ENCODE results near the gene USP11.

Gene USP11

GRCh38 chrX:47186096-47186740 lies 46.6 kb upstream of the USP11 start:
- Histone ChIP-seq H3K27ac (ENCODE audit: low read depth, low read length) (no peak overlapping the region), H3K9me2 (replicated peaks; ENCODE audit: control insufficient read depth, low read length) (no peaks in the 10 kb centered on the region), H3K9me3 (ENCODE audit: control insufficient read depth, insufficient read depth, low read length) (no peaks in the 10 kb centered on the region), H3K27me3 (ENCODE audit: control insufficient read depth, low read length) (no peaks in the 10 kb centered on the region), H3K79me2 (ENCODE audit: control insufficient read depth, low read length) (peaks cover 5% of the 10 kb centered on the region), H3K36me3 (ENCODE audit: control insufficient read depth, low read length) (peaks cover 36% of the 10 kb centered on the region), H3K4me2 (ENCODE audit: low read length) (no peak overlapping the region), H3K4me3 (ENCODE audit: low read length) (no peak overlapping the region), H3K4me1 (ENCODE audit: control insufficient read depth, low read length) (peaks cover 10% of the 10 kb centered on the region), H3F3A (ENCODE audit: control insufficient read depth, insufficient read depth) (peaks cover 9% of the 10 kb centered on the region), H4K20me1 (ENCODE audit: control insufficient read depth, insufficient read depth, low read depth, low read length) (no peaks in the 10 kb centered on the region)
- no peak for TF ChIP-seq EZH2phosphoT487 (IDR thresholded peaks at IDR 0.05; ENCODE audit: borderline replicate concordance, low read length)
- TF ChIP-seq CTCF (IDR thresholded peaks at IDR 0.05; ENCODE audit: low read depth, low read length, poor library complexity, severe bottlenecking) = no peak

- peaks cover 10% of the 10 kb centered on the region for H3K4me1 ChIP-seq (ENCODE audit: control insufficient read depth, low read length)
- H3K4me3 ChIP-seq (ENCODE audit: low read length) = no peak overlapping the region
- H4K20me1 ChIP-seq (ENCODE audit: control insufficient read depth, insufficient read depth, low read depth, low read length) = no peaks in the 10 kb centered on the region
- no peaks in the 10 kb centered on the region for H3K9me2 ChIP-seq (replicated peaks; ENCODE audit: control insufficient read depth, low read length)
- H3F3A ChIP-seq (ENCODE audit: control insufficient read depth, insufficient read depth) = peaks cover 13% of the 10 kb centered on the region
- H3K27ac ChIP-seq (ENCODE audit: low read depth, low read length) = no peak overlapping the region
- peaks cover 30% of the 10 kb centered on the region for H3K36me3 ChIP-seq (ENCODE audit: control insufficient read depth, low read length)
- no peak overlapping the region for H3K4me2 ChIP-seq (ENCODE audit: low read length)
- TF ChIP-seq CTCF (IDR thresholded peaks at IDR 0.05; ENCODE audit: low read depth, low read length, poor library complexity, severe bottlenecking) (no peak), EZH2phosphoT487 (IDR thresholded peaks at IDR 0.05; ENCODE audit: borderline replicate concordance, low read length) (no peak)
- no peaks in the 10 kb centered on the region for H3K27me3 ChIP-seq (ENCODE audit: control insufficient read depth, low read length)
- H3K9me3 ChIP-seq (ENCODE audit: control insufficient read depth, insufficient read depth, low read length) = no peaks in the 10 kb centered on the region
- peaks cover 12% of the 10 kb centered on the region for H3K79me2 ChIP-seq (ENCODE audit: control insufficient read depth, low read length)
Observed at GRCh38 chrX:47187106-47187677, 45.6 kb upstream of the USP11 start.

GRCh38 chrX:47189906-47190305 lies 42.9 kb upstream of the USP11 start:
- H3K27me3 ChIP-seq (ENCODE audit: control insufficient read depth, low read length) = no peaks in the 10 kb centered on the region
- H3K4me1 ChIP-seq (ENCODE audit: control insufficient read depth, low read length) = peaks cover 25% of the 10 kb centered on the region
- H3F3A ChIP-seq (ENCODE audit: control insufficient read depth, insufficient read depth) = peaks cover 20% of the 10 kb centered on the region
- H3K9me2 ChIP-seq (replicated peaks; ENCODE audit: control insufficient read depth, low read length) = no peaks in the 10 kb centered on the region
- no peak overlapping the region for H3K4me3 ChIP-seq (ENCODE audit: low read length)
- H3K27ac ChIP-seq (ENCODE audit: low read depth, low read length) = no peak overlapping the region
- TF ChIP-seq EZH2phosphoT487 (IDR thresholded peaks at IDR 0.05; ENCODE audit: borderline replicate concordance, low read length) (no peak), CTCF (IDR thresholded peaks at IDR 0.05; ENCODE audit: low read depth, low read length, poor library complexity, severe bottlenecking) (no peak)
- H3K79me2 ChIP-seq (ENCODE audit: control insufficient read depth, low read length) = peaks cover 26% of the 10 kb centered on the region
- no peaks in the 10 kb centered on the region for H4K20me1 ChIP-seq (ENCODE audit: control insufficient read depth, insufficient read depth, low read depth, low read length)
- H3K4me2 ChIP-seq (ENCODE audit: low read length) = peak overlapping the region; percentile 92
- H3K9me3 ChIP-seq (ENCODE audit: control insufficient read depth, insufficient read depth, low read length) = no peaks in the 10 kb centered on the region
- peaks cover 37% of the 10 kb centered on the region for H3K36me3 ChIP-seq (ENCODE audit: control insufficient read depth, low read length)

Measured in DOHH2 (cell line).